Liver (tissue), 3 donors: ENCODE data around the gene LRRC74B.

Experiments
- ATF3 ChIP-seq: IDR thresholded peaks from 2 replicates; pipeline ENCODE4 v1.6.1; 2016; ENCODE audit warnings: antibody characterized with exemption
- CTCF ChIP-seq: fragments of 150-350 bp; IDR thresholded peaks from 2 replicates; pipeline ENCODE4 v1.5.1; 2017; ENCODE audit warnings: improper control_type of control experiment, low read depth, low read length; ENCODE audit not compliant: missing input control
- EGR1 ChIP-seq, 2 donors: IDR thresholded peaks; 2 replicates each; pipeline ENCODE4 v1.6.1; 2016 to 2018; ENCODE audit warnings: antibody characterized with exemption in 2 of 2, low read depth in 2 of 2
- HNF4A ChIP-seq, 2 donors: conservative IDR thresholded peaks; 2 replicates each; pipeline ENCODE4 v1.6.1; 2016; ENCODE audit warnings: antibody characterized with exemption in 2 of 2, mild to moderate bottlenecking in 2 of 2
- HNF4G ChIP-seq: IDR thresholded peaks from 2 replicates; pipeline ENCODE4 v1.6.1; 2016; ENCODE audit warnings: antibody characterized with exemption
- JUND ChIP-seq, 2 donors: IDR thresholded peaks; 2 replicates each; pipeline ENCODE4 v1.6.1; 2016; ENCODE audit warnings: antibody characterized with exemption in 2 of 2
- RAD21 ChIP-seq, 2 donors: IDR thresholded peaks; 2 replicates each; pipeline ENCODE4 v1.6.1; 2016; ENCODE audit warnings: antibody characterized with exemption in 2 of 2, mild to moderate bottlenecking in 2 of 2
- REST ChIP-seq: IDR thresholded peaks from 2 replicates; pipeline ENCODE4 v1.6.1; 2016; ENCODE audit warnings: antibody characterized with exemption, mild to moderate bottlenecking
- TAF1 ChIP-seq: conservative IDR thresholded peaks from 2 replicates; pipeline ENCODE4 v1.6.1; 2016; ENCODE audit warnings: antibody characterized with exemption, mild to moderate bottlenecking
- YY1 ChIP-seq: IDR thresholded peaks from 2 replicates; pipeline ENCODE4 v1.6.1; 2016; ENCODE audit warnings: antibody characterized with exemption, mild to moderate bottlenecking
- ZBTB33 ChIP-seq: IDR thresholded peaks from 2 replicates; pipeline ENCODE4 v1.6.1; 2016; ENCODE audit warnings: antibody characterized with exemption
- donor health status: healthy.
- donor health status: healthy.

GRCh38 chr22:21100149-21101032, 54.6 kb downstream of the LRRC74B start:
- TF ChIP-seq TAF1 (no peak), JUND (IDR thresholded peaks at IDR 0.05) (no peak), REST (no peak), EGR1 (IDR thresholded peaks at IDR 0.05; ENCODE audit: low read depth in 2 of 2) (no peak), CTCF (no peak), HNF4G (no peak), ZBTB33 (no peak), RAD21 (IDR thresholded peaks at IDR 0.05) (no peak), YY1 (no peak), ATF3 (no peak), HNF4A (conservative IDR thresholded peaks at IDR 0.05) (no peak)
